ENCODE data around the gene GNB1.

Gene GNB1

GRCh38 chr1:1925437-1926345 is 34.8 kb upstream of the GNB1 start:
- TF ChIP-seq NFIC (IDR thresholded peaks at IDR 0.05) (no peak), USF1 (IDR thresholded peaks at IDR 0.05) (peak; percentile 54)

GRCh38 chr1:1924849-1925248 is 34.0 kb upstream of the GNB1 start:
- TF ChIP-seq REST (IDR thresholded peaks at IDR 0.05; ENCODE audit: low read depth) (no peak), FOXM1 (IDR thresholded peaks at IDR 0.05; ENCODE audit: borderline replicate concordance, low read depth) (no peak), EP300 (IDR thresholded peaks at IDR 0.05; ENCODE audit: borderline replicate concordance) (no peak), EGR1 (IDR thresholded peaks at IDR 0.05) (no peak), RAD21 (IDR thresholded peaks at IDR 0.05; ENCODE audit: low read depth) (no peak), YY1 (IDR thresholded peaks at IDR 0.05; ENCODE audit: low read depth) (no peak), ZBTB7A (IDR thresholded peaks at IDR 0.05; ENCODE audit: low read depth) (no peak), MAX (IDR thresholded peaks at IDR 0.05) (no peak), TCF12 (IDR thresholded peaks at IDR 0.05; ENCODE audit: low read depth) (no peak), TEAD4 (IDR thresholded peaks at IDR 0.05) (no peak), NFIC (IDR thresholded peaks at IDR 0.05) (no peak), USF1 (IDR thresholded peaks at IDR 0.05) (no peak), CREB1 (IDR thresholded peaks at IDR 0.05; ENCODE audit: low read depth) (no peak), TAF1 (IDR thresholded peaks at IDR 0.05; ENCODE audit: low read depth) (no peak), CEBPB (IDR thresholded peaks at IDR 0.05) (no peak)

- no peak for TF ChIP-seq REST (IDR thresholded peaks at IDR 0.05; ENCODE audit: low read depth)
- no peak for TF ChIP-seq EGR1 (IDR thresholded peaks at IDR 0.05)
- no peak for TF ChIP-seq TEAD4 (IDR thresholded peaks at IDR 0.05)
- TF ChIP-seq FOXM1 (IDR thresholded peaks at IDR 0.05; ENCODE audit: borderline replicate concordance, low read depth), result no peak
- TF ChIP-seq NFIC (IDR thresholded peaks at IDR 0.05), result no peak
- TF ChIP-seq ZBTB7A (IDR thresholded peaks at IDR 0.05; ENCODE audit: low read depth), result no peak
- no peak for TF ChIP-seq CEBPB (IDR thresholded peaks at IDR 0.05)
- TF ChIP-seq RAD21 (IDR thresholded peaks at IDR 0.05; ENCODE audit: low read depth), result no peak
- no peak for TF ChIP-seq EP300 (IDR thresholded peaks at IDR 0.05; ENCODE audit: borderline replicate concordance)
- TF ChIP-seq CREB1 (IDR thresholded peaks at IDR 0.05; ENCODE audit: low read depth), result no peak
- TF ChIP-seq TAF1 (IDR thresholded peaks at IDR 0.05; ENCODE audit: low read depth), result no peak
Measured at GRCh38 chr1:1924386-1924785, 33.5 kb upstream of the GNB1 start.

- TF ChIP-seq TCF12 (IDR thresholded peaks at IDR 0.05; ENCODE audit: low read depth) (no peak), CREB1 (IDR thresholded peaks at IDR 0.05; ENCODE audit: low read depth) (no peak), EP300 (IDR thresholded peaks at IDR 0.05; ENCODE audit: borderline replicate concordance) (no peak)
Measured at GRCh38 chr1:1922956-1923833, 32.3 kb upstream of the GNB1 start.

GRCh38 chr1:1922702-1922955 is 31.7 kb upstream of the GNB1 start:
- TF ChIP-seq EP300 (IDR thresholded peaks at IDR 0.05; ENCODE audit: borderline replicate concordance) (no peak), TCF12 (IDR thresholded peaks at IDR 0.05; ENCODE audit: low read depth) (no peak), REST (IDR thresholded peaks at IDR 0.05; ENCODE audit: low read depth) (no peak)
